Activated CD8-positive, alpha-beta T cell treated with anti-CD3 and anti-CD28 coated beads for 36 hours (primary cell): Measurements from ENCODE around the gene CLCN4. TPM values are rescaled to one million over a fixed set of nuclear protein-coding genes. Genes with fewer than 3 reads are reported as not detected.

Experiments
- ATAC-seq: fragments of 200-7000 bp; cut with Tn5 transposase; one replicate; pipeline ENCODE4 v1.10.0; 2021; ENCODE audit warnings: mild to moderate bottlenecking, moderate library complexity
- CTCF ChIA-PET: fragments of 350-600 bp; sonication (Branson Sonifier 250); formaldehyde crosslinking; loops from one replicate; lab custom pipeline; 2021; ENCODE audit warnings: antibody characterized with exemption; lab: Charles Lee
- POLR2A ChIA-PET: fragments of 350-600 bp; sonication (Branson Sonifier 250); formaldehyde crosslinking; loops from one replicate; lab custom pipeline; 2021; ENCODE audit warnings: antibody characterized with exemption; lab: Charles Lee
- DNase-seq: peaks from one replicate; pipeline ENCODE4 v3.0.0-alpha.2; 2020
- H3K27ac Mint-ChIP-seq: one replicate; pipeline ENCODE4 v1.8.0; 2021; ENCODE audit warnings: mild to moderate bottlenecking, mixed read lengths
- H3K27me3 Mint-ChIP-seq: one replicate; pipeline ENCODE4 v1.8.0; 2021; ENCODE audit warnings: mixed read lengths
- H3K36me3 Mint-ChIP-seq: one replicate; pipeline ENCODE4 v1.8.0; 2021; ENCODE audit warnings: low read depth, mixed read lengths
- H3K4me1 Mint-ChIP-seq: one replicate; pipeline ENCODE4 v1.8.0; 2021; ENCODE audit warnings: low read depth, mixed read lengths
- H3K4me3 Mint-ChIP-seq: one replicate; pipeline ENCODE4 v1.8.0; 2021; ENCODE audit warnings: mild to moderate bottlenecking, moderate library complexity, mixed read lengths
- H3K9me3 Mint-ChIP-seq: one replicate; pipeline ENCODE4 v1.8.0; 2021; ENCODE audit warnings: mixed read lengths
- CTCF ChIP-seq: fragments of 200-600 bp; IDR thresholded peaks from one replicate; pipeline ENCODE4 v1.8.0; 2022; ENCODE audit warnings: antibody characterized with exemption, mild to moderate bottlenecking
- intact Hi-C: fragments of 100-400 bp; cut with micrococcal nuclease; formaldehyde crosslinking; loops from one replicate; pipeline ENCODE4 v1.10.0; 2022
- total RNA-seq, 2 experiments: library from RNA; stranded (reverse); gene quantifications; one replicate each; pipeline ENCODE4 v1.2.3, GENCODE V29; 2021

The CLCN4 gene
- total RNA-seq, 2 experiments from 2014 or later = not detected

DNA sequence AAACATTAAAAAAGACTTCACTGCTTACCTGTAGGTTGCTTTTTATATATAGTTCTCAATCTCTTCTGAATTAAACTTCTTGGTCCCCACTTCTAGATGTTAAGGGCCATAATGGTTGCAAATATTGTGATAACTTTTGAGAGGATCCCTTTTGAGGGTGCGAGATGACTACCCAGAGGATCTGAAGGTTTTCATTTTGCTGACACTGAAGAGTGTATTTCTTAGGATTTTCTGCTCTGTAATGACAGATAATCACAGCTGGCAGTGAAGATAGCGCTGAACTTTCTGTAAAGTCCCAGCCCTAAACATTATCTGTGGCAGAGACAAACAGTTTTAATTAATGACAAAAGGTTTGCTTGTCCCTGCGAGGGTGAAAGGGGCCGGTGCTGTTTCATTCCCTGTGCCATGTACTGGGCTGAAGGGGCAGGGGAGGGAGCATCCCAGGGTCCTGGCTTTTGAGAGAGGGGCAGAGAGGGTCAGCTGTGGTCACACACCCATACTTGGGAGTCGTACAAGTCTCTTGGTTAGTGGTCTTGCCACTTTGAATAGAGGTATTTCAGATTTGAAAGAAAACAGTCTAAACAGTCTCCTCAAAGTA is 22.2 kb downstream of the CLCN4 start:
- ChIA-PET POLR2A (no interaction called here), CTCF (no interaction called here)
- Mint-ChIP-seq H3K4me1 (peaks cover 4% of the 10 kb centered on the region), H3K27me3 (peaks cover 11% of the 10 kb centered on the region), H3K27ac (no peak overlapping the region), H3K36me3 (no peaks in the 10 kb centered on the region), H3K9me3 (no peaks in the 10 kb centered on the region), H3K4me3 (no peak overlapping the region)
- intact Hi-C loops = no loop called here
- ATAC-seq (no peak), DNase-seq (no peak)
- TF ChIP-seq CTCF = no peak

GRCh38 chrX:10183760-10184159 is 27.0 kb downstream of the CLCN4 start:
- Mint-ChIP-seq H3K9me3 (no peaks in the 10 kb centered on the region), H3K27ac (no peak overlapping the region), H3K27me3 (peaks cover 2% of the 10 kb centered on the region), H3K4me1 (no peaks in the 10 kb centered on the region), H3K36me3 (no peaks in the 10 kb centered on the region), H3K4me3 (no peak overlapping the region)
- no peak for TF ChIP-seq CTCF
- intact Hi-C loops = loop anchor here (10.0 kb wide), 1 partner anchor 951 kb away; no protein-coding TSS in a partner anchor
- no peak for DNase-seq
- ChIA-PET POLR2A (no interaction called here), CTCF (no interaction called here)
- ATAC-seq = no peak

DNA sequence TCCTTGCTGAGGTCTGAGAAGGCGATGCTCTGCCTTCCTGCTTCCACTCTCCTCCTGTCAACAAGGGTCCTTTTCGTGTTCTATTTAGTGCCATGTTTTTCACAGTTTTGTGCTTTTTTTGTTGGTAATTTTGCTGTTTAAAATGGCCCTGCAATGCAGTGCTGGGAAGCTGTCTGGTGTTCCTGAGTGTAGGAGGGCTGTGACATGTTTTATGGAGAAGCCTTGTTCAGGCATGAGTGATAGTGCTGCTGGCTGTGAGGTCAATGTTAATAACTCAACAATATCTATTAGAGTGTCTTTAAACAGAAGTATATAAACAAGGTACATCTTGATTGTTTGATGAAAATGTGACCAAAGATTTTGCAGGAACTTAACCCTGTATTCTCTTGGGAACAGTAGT is 27.6 kb downstream of the CLCN4 start:
- Mint-ChIP-seq H3K27ac (no peak overlapping the region), H3K27me3 (peaks cover 2% of the 10 kb centered on the region), H3K4me1 (no peaks in the 10 kb centered on the region)

GRCh38 chrX:10186355-10186754 is 29.6 kb downstream of the CLCN4 start:
- ChIA-PET POLR2A (no interaction called here), CTCF (no interaction called here)
- TF ChIP-seq CTCF = no peak
- intact Hi-C loops = loop anchor here (10.0 kb wide), 1 partner anchor 948 kb away; no protein-coding TSS in a partner anchor
- H3K4me3 Mint-ChIP-seq = no peak overlapping the region
- no peak overlapping the region for H3K27ac Mint-ChIP-seq
- H3K36me3 Mint-ChIP-seq = no peaks in the 10 kb centered on the region
- H3K9me3 Mint-ChIP-seq = no peaks in the 10 kb centered on the region
- ATAC-seq = no peak
- H3K4me1 Mint-ChIP-seq = no peaks in the 10 kb centered on the region
- H3K27me3 Mint-ChIP-seq = no peaks in the 10 kb centered on the region
- no peak for DNase-seq

More for the DNA sequence above, 27.6 kb downstream of the CLCN4 start:
- intact Hi-C loops = loop anchor here (10.0 kb wide), 1 partner anchor 950 kb away; no protein-coding TSS in a partner anchor
- DNase-seq (no peak), ATAC-seq (no peak)
- H3K4me3 Mint-ChIP-seq = no peak overlapping the region
- H3K9me3 Mint-ChIP-seq = no peaks in the 10 kb centered on the region
- ChIA-PET CTCF (no interaction called here), POLR2A (no interaction called here)
- TF ChIP-seq CTCF = no peak
- H3K36me3 Mint-ChIP-seq = no peaks in the 10 kb centered on the region

- Mint-ChIP-seq H3K27me3 (no peaks in the 10 kb centered on the region), H3K27ac (no peak overlapping the region), H3K4me1 (no peaks in the 10 kb centered on the region), H3K4me3 (no peak overlapping the region), H3K9me3 (no peaks in the 10 kb centered on the region), H3K36me3 (no peaks in the 10 kb centered on the region)
- ChIA-PET CTCF (interaction anchor here (1.9 kb wide), 1 partner anchor 67 kb away, joined by 5 read pairs; no protein-coding TSS in a partner anchor), POLR2A (interaction anchor here (0.5 kb wide), 1 partner anchor 286 kb away, joined by 3 read pairs; no protein-coding TSS in a partner anchor)
- ATAC-seq (no peak), DNase-seq (no peak)
- TF ChIP-seq CTCF = no peak
- intact Hi-C loops = loop anchor here (10.0 kb wide), 1 partner anchor 947 kb away; no protein-coding TSS in a partner anchor
Measured at GRCh38 chrX:10187421-10187820, 30.6 kb downstream of the CLCN4 start.
